Measurements from ENCODE around the gene RSPH1.

Gene RSPH1

GRCh38 chr21:42496120-42496838 is at the start of gene RSPH1:
TSS of gene RSPH1 (minus strand) at chr21:42496224. CDS start at chr21:42496186, 38 bp downstream.
- DNase-seq, result peak; percentile 98

DNA sequence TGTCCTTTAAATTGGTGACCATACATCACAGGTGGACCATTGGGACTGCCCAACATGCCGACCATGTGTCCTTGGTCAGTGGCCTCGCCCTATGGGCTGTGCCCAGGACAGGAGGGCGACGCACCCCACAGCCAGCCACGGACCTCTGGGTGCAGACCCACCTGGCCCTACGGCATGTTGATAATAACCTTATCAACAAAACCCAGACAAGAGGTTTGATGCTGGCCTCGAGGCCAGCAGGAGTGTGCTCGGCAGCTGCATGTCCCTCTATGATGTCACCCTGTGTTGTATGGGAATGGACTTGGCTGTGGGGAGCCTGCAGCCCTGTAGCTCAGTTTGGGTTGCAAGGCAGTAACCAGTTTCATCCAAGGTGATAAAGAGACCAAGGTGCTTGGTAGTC is 49.7 kb upstream of the RSPH1 start:
- DNase-seq, result no peak

- DNase-seq, result no peak
Measured at GRCh38 chr21:42545317-42545716, 49.3 kb upstream of the RSPH1 start.

GRCh38 chr21:42544544-42544943 is 48.5 kb upstream of the RSPH1 start:
- no peak for DNase-seq

DNA sequence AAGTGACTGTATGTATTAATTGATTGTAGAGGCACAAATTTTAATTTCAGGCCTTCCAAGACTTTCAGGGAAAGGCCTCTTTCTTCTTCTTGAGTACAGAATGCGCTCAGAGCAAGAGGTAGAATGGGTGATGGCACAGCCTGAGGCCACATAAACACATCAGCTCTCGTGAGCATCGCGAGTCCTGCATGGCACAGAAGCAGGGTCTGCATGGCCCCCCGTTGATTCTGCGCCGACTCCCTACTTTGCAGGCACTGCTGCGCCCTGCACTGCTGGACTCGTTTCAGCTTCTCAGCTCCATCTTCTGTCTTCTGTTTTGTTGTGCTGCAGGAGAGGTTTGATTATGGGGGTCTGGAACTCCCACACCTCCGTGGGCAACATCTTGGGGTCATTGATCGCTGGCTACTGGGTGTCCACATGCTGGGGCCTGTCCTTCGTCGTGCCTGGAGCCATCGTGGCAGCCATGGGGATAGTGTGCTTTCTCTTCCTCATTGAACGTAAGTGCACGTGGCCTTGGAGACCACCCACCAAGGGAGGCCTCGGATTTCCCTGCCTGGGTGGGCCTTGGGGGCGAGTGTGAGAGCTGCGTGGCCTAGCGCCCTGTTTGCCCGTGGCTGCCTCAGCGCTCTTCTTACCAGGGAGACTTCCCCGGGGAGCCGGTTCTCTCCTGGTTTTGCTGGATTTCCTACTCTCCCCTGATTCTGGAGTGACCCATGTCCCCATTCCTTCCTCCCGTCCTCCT is 47.3 kb upstream of the RSPH1 start:
- no peak for DNase-seq

- no peak for DNase-seq
Measured at GRCh38 chr21:42542596-42542995, 46.6 kb upstream of the RSPH1 start.

GRCh38 chr21:42542196-42542595 is 46.2 kb upstream of the RSPH1 start:
- DNase-seq, result no peak

DNA sequence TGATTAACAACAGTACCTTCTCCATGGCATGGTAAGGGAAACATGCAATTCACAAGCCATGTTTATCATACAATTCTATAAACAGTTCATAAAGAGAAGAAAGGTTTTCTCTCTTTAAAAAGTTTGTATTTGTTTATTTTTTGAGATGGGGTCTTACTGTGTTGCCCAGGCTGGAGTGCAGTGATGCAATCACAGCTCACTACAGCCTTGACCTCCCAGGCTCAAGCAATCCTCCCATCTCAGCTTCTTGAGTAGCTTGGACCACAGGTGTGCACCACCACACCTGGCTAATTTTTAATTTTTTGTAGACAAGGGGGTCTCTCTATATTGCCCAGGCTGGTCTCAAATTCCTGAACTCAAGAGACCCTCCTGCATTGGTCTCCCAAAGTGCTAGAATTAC is 45.6 kb upstream of the RSPH1 start:
- DNase-seq, result no peak

DNA sequence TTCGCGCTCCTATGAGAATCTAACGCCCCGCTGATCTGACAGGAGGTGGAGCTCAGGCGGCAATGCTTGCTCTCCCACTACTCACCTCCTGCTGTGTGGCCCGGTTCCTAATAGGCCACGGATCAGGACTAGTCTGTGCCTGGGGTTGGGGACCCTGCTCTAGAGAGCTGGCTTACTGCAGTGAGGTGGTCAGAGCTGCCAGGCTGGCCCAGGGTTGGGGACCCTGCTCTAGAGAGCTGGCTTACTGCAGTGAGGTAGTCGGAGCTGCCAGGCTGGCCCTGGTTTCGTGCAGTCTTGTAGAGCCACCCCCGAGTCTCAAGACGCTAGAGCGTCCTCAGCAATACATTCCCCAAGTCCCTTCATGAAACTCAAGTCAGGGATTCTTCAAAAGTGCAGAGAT is 45.1 kb upstream of the RSPH1 start:
- DNase-seq, result no peak

DNA sequence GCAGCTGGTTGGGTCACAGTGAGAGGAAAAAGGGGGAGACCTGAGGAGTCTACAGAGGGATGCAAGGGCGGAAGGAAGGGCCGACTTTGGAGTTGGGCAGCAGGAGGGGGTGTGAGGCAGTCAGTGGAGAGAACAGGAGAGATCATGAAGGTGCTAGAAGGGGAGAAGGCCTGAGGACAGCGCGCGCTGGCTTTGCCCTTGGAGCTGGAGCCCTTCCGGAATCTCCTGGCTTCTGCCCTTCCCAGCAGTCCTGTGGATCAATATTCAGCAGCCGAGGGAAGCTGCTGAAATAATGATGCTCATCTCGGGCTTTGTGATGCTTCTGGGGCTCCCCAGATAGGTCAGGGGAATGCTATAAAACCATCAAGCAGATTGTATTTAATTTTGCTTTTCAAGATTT is 44.4 kb upstream of the RSPH1 start:
- DNase-seq, result no peak

- DNase-seq, result no peak
Measured at GRCh38 chr21:42539931-42540343, 43.9 kb upstream of the RSPH1 start.

DNA sequence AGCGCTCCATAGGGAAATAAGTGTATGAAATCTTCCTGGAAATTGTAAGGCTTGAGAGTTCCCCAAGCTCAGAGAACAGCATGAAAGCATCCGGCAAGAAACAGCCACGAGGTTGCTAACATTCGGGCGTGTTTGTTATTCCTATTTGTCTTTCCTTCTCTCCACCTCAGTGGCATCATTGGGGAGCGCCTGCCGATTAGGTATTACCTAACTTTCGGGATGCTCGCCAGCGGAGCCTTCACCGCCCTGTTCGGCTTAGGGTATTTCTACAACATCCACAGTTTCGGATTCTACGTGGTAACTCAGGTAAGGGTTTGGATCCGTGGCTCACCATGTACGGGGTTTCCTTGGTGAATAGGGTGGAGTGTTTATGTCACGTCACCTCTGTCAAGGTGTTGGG is 43.3 kb upstream of the RSPH1 start:
- no peak for DNase-seq

GRCh38 chr21:42538479-42539275 is 42.7 kb upstream of the RSPH1 start:
- no peak for DNase-seq

- no peak for DNase-seq
Measured at GRCh38 chr21:42537106-42537742, 41.2 kb upstream of the RSPH1 start.

- DNase-seq, result no peak
Measured at GRCh38 chr21:42536601-42537000, 40.6 kb upstream of the RSPH1 start.

DNA sequence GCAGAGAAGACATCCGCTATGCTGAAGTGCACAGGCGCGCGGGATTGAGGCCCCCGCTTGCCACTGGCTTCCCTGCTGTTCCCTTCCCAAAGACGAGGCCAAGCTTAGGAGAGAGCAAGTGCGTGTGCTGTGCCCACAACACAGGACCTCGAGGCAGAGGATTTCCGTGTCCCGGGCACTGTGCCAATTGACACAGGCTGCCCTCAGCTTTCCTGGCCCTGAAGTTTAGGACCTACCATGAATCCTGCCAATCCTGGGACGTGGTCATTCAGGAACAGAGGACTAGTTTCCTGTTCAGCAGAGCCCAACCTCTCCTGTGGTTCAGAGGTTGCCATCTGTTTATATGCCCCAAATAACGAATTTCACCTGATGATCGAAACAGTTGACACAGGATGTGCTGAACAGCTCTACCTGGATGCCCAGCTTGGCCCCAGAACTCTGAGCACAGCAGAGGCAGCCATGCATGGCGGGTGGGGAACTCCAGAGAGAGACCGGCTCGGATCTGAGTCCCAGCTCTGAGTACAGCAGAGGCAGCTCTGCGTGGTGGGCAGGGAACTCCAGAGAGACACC is 39.7 kb upstream of the RSPH1 start:
- no peak for DNase-seq

GRCh38 chr21:42534421-42535378 is 38.7 kb upstream of the RSPH1 start:
- no peak for DNase-seq

DNA sequence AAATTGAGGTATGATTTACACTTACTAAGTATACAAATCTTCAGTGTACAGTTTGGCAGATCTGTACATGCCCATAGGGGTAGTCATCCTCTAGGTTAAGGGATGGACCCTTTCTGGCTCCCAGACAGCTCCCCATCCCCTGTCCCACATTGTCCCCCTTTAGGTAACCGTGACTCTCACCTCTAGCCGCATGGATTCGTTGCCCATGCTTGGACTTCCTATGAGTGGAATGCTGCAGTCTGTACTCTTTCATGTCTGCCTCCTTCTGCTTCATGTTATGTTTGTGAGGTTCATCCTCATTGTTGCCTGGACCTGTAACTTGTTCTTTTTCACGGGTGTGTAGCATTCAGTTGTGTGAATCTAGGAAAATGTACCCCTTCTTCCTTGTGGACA is 37.9 kb upstream of the RSPH1 start:
- DNase-seq, result no peak

DNA sequence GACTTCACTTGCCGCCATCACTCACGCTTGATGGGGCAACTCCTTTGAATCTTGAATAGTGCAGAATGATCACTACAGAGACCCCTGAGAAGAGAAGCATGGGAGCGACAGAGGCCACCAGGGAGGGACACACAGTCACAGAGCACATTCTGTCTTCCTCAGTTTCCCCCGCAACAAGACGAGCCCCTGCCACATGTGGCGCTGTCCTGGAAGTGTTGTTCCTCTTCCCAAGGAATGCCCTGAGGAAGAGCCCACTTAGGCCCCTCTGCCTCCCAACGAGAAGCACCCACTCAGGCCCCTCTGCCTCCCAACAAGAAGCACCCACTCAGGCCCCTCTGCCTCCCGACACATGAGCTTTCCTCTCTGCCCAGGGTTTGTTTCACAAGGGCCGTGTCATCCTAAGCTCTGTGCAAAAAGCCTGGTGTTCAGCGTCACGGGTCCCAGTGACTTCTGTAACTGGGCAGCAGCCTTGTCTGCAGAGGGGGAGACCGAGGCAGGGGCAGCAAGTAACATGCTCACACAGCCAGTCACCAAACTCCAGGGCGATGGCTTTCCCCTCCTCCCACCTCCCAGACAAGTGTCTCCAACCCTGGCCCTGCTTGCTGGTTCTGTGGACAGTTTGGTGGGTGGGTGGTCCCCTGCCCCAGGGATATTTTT is 37.4 kb upstream of the RSPH1 start:
- DNase-seq, result no peak

DNA sequence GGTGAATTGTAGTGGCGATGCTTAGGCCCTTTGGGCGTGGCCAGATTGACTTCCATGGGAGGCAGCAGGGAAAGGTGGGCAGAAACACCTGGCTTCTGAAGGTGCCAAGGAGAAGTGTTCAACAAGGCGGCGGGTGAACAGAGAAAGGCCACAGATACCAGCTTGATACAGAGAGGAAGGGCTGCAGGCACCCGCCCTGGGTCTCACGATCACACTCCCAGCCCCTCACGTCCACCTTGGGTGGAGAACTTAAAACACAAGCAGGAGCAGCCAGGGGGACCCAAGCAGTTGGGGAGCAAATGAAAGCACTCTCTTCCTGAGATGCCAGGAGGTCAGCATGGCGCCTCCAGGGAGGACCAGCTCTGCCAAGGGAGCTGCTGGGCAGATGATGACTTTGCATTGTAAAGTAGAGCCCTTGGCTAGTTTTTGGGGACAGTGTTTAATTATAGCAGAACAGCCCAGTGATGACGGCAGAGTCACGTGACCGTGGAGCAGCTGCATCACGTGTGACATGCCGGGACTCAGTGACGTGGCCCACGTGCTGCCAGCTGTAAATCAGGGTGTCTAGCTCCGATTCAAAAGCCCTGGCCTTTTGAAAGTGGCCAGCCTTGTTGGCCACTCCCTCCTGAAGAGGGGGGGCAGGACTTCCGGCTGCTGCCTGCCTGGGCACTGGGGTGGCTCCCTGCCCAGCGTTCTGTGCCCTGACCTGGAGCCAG is 36.6 kb upstream of the RSPH1 start:
- no peak for DNase-seq

Measured in fibroblast of upper back skin (primary cell).